Retina (tissue), 1 donor: ENCODE data around the gene TNRC6A.
"Not testable (repeated sequence)": the region's sequence is repeated elsewhere in the genome, so short reads cannot be mapped to it uniquely, and the experiment has no call there.

Experiments
- DNase-seq: peaks from one replicate; pipeline ENCODE4 v3.0.0-alpha.2; 2016

The TNRC6A gene

GRCh38 chr16:24729243-24729950 is at the start of gene TNRC6A:
TSS of gene TNRC6A (plus strand) at chr16:24729651. CDS start at chr16:24729842, 191 bp downstream.
- DNase-seq, result peak; percentile 96

- no peak for DNase-seq
Measured at GRCh38 chr16:24681793-24682192, 47.7 kb upstream of the TNRC6A start.

- no peak for DNase-seq
Measured at GRCh38 chr16:24683250-24683649, 46.2 kb upstream of the TNRC6A start.

GRCh38 chr16:24683847-24684493 is 45.5 kb upstream of the TNRC6A start:
- no peak for DNase-seq

GRCh38 chr16:24685539-24686432 is 43.7 kb upstream of the TNRC6A start:
- peak; percentile 86 for DNase-seq

GRCh38 chr16:24686678-24687077 is 42.8 kb upstream of the TNRC6A start:
- DNase-seq, result no peak

- DNase-seq, result no peak
Measured at GRCh38 chr16:24688359-24688758, 41.1 kb upstream of the TNRC6A start.

GRCh38 chr16:24689128-24689527 is 40.3 kb upstream of the TNRC6A start:
- DNase-seq, result no peak

- DNase-seq, result no peak
Measured at GRCh38 chr16:24692854-24693253, 36.6 kb upstream of the TNRC6A start.

- no peak for DNase-seq
Measured at GRCh38 chr16:24694931-24695330, 34.5 kb upstream of the TNRC6A start.

GRCh38 chr16:24696699-24697098 is 32.8 kb upstream of the TNRC6A start:
- DNase-seq, result no peak

GRCh38 chr16:24698308-24698707 is 31.1 kb upstream of the TNRC6A start:
- no peak for DNase-seq

- DNase-seq, result no peak
Measured at GRCh38 chr16:24699151-24699723, 30.2 kb upstream of the TNRC6A start.

GRCh38 chr16:24700549-24701392 is 28.7 kb upstream of the TNRC6A start:
- DNase-seq, result no peak

- DNase-seq, result no peak
Measured at GRCh38 chr16:24701521-24701951, 27.9 kb upstream of the TNRC6A start.

- not testable (repeated sequence) for DNase-seq
Measured at GRCh38 chr16:24707760-24708159, 21.7 kb upstream of the TNRC6A start.

- no peak for DNase-seq
Measured at GRCh38 chr16:24713379-24713778, 16.1 kb upstream of the TNRC6A start.

- no peak for DNase-seq
Measured at GRCh38 chr16:24717411-24717810, 12.0 kb upstream of the TNRC6A start.

- DNase-seq, result no peak
Measured at GRCh38 chr16:24718967-24719521, 10.4 kb upstream of the TNRC6A start.

- DNase-seq, result no peak
Measured at GRCh38 chr16:24721830-24722238, 7.6 kb upstream of the TNRC6A start.

- DNase-seq, result no peak
Measured at GRCh38 chr16:24723663-24724062, 5.8 kb upstream of the TNRC6A start.

- no peak for DNase-seq
Measured at GRCh38 chr16:24728011-24728410, 1.4 kb upstream of the TNRC6A start.
